ENCODE measurements around the gene TRIM41.
A peak's percentile ranks its signal among the peaks of the same experiment; 100 is the strongest.

The TRIM41 gene

DNA sequence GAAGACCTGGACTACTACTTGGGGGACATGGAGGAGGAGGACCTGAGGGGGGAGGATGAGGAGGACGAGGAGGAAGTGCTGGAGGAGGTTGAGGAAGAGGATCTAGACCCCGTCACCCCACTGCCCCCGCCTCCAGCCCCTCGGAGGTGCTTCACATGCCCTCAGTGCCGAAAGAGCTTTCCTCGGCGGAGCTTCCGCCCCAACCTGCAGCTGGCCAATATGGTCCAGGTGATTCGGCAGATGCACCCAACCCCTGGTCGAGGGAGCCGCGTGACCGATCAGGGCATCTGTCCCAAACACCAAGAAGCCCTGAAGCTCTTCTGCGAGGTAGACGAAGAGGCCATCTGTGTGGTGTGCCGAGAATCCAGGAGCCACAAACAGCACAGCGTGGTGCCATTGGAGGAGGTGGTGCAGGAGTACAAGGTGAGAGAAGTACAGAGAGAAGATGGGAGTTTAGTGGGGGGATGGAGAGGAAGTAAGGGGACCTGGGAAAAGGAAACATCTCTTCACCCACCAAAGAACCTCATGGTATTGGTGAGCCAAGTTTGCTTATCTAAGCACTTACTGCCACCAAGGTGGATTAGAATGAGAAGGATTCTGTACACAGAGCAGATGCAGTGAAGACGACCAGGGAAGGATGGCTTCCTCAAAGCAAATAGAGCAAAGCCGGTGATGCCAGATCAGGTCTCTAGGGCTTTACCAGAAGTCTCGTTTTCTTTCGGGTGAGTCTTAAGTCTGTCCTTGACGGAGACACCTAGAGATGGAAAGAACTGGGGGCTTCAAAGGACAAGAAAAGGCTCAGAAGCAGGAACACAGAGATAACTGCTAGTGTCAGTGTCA, 1.5 kb downstream of the TRIM41 start:
- TF ChIP-seq, protein P1, sequence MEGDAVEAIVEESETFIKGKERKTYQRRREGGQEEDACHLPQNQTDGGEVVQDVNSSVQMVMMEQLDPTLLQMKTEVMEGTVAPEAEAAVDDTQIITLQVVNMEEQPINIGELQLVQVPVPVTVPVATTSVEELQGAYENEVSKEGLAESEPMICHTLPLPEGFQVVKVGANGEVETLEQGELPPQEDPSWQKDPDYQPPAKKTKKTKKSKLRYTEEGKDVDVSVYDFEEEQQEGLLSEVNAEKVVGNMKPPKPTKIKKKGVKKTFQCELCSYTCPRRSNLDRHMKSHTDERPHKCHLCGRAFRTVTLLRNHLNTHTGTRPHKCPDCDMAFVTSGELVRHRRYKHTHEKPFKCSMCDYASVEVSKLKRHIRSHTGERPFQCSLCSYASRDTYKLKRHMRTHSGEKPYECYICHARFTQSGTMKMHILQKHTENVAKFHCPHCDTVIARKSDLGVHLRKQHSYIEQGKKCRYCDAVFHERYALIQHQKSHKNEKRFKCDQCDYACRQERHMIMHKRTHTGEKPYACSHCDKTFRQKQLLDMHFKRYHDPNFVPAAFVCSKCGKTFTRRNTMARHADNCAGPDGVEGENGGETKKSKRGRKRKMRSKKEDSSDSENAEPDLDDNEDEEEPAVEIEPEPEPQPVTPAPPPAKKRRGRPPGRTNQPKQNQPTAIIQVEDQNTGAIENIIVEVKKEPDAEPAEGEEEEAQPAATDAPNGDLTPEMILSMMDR (IDR thresholded peaks at IDR 0.05; ENCODE audit: insufficient read depth, low read length, poor library complexity, severe bottlenecking) = no peak
- TF ChIP-seq EZH2phosphoT487 (conservative IDR thresholded peaks at IDR 0.05; ENCODE audit: low read length) = no peak
- Histone ChIP-seq H3K4me3 (ENCODE audit: insufficient read depth, low read length, poor library complexity, severe bottlenecking) (peak overlapping the region; percentile 94), H3K9me3 (ENCODE audit: insufficient read depth, low read length) (no peaks in the 10 kb centered on the region), H2AFZ (ENCODE audit: low read depth, low read length, severe bottlenecking) (peak overlapping the region; percentile 38), H4K20me1 (ENCODE audit: low read depth, low read length) (no peaks in the 10 kb centered on the region), H3K27me3 (ENCODE audit: low read length) (no peaks in the 10 kb centered on the region), H3K79me2 (ENCODE audit: insufficient read depth, low read length) (peaks cover 30% of the 10 kb centered on the region), H3K36me3 (ENCODE audit: low read length) (no peaks in the 10 kb centered on the region), H3K27ac (ENCODE audit: low read depth, low read length) (peak overlapping the region; percentile 95), H3K9ac (ENCODE audit: low read length) (peak overlapping the region; percentile 80), H3K4me2 (ENCODE audit: low read depth, low read length, poor library complexity, severe bottlenecking) (peak overlapping the region; percentile 98), H3K9me2 (replicated peaks; ENCODE audit: insufficient read depth, low read length) (no peaks in the 10 kb centered on the region), H3F3A (ENCODE audit: insufficient read depth) (peaks cover 39% of the 10 kb centered on the region)

DNA sequence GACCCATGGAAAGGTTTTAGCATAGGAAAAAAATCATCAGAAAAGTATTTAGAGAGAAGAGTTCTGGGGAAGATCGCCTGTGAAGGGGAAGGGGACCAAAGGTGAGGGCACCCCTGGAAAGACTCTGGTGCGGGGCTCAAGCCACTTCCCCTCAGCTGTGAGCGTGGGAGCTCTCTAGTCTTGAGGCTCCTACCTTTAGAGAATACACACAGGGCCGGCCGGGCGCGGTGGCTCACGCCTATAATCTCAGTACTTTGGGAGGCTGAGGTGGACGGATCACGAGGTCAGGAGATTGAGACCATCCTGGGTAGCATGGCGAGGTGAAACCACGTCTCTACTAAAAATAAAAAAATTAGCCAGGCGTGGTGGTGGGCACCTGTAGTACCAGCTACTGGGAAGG, 6.9 kb downstream of the TRIM41 start:
- H4K20me1 ChIP-seq (ENCODE audit: low read depth, low read length) = no peaks in the 10 kb centered on the region
- H3K4me3 ChIP-seq (ENCODE audit: insufficient read depth, low read length, poor library complexity, severe bottlenecking) = no peak overlapping the region
- H3K9me2 ChIP-seq (replicated peaks; ENCODE audit: insufficient read depth, low read length) = no peaks in the 10 kb centered on the region
- H3K9ac ChIP-seq (ENCODE audit: low read length) = no peak overlapping the region
- TF ChIP-seq EZH2phosphoT487 (conservative IDR thresholded peaks at IDR 0.05; ENCODE audit: low read length) = no peak
- TF ChIP-seq, protein P1 (IDR thresholded peaks at IDR 0.05; ENCODE audit: insufficient read depth, low read length, poor library complexity, severe bottlenecking) = no peak
- no peaks in the 10 kb centered on the region for H3K27me3 ChIP-seq (ENCODE audit: low read length)
- H3K79me2 ChIP-seq (ENCODE audit: insufficient read depth, low read length) = peaks cover 23% of the 10 kb centered on the region
- peaks cover 27% of the 10 kb centered on the region for H3F3A ChIP-seq (ENCODE audit: insufficient read depth)
- no peak overlapping the region for H2AFZ ChIP-seq (ENCODE audit: low read depth, low read length, severe bottlenecking)
- no peaks in the 10 kb centered on the region for H3K36me3 ChIP-seq (ENCODE audit: low read length)
- H3K27ac ChIP-seq (ENCODE audit: low read depth, low read length) = no peak overlapping the region
- no peaks in the 10 kb centered on the region for H3K9me3 ChIP-seq (ENCODE audit: insufficient read depth, low read length)
- no peak overlapping the region for H3K4me2 ChIP-seq (ENCODE audit: low read depth, low read length, poor library complexity, severe bottlenecking)

DNA sequence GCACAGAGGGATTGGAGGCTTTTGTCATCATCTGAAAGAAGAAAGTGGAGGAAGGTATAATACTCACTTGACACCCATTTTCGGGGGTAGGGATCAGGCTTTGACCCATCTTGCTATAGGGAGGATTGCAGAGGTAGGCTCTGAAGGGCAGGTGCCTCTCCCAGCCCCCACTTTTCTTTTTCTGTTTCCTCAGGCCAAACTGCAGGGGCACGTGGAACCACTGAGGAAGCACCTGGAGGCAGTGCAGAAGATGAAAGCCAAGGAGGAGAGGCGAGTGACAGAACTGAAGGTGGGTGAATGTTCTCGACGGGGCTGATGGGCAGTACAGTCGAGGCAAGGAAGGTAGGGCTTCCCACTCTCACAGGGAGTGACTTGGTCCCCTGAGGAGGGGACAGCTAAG, 7.5 kb downstream of the TRIM41 start:
- Histone ChIP-seq H4K20me1 (ENCODE audit: low read depth, low read length) (no peaks in the 10 kb centered on the region), H3K4me2 (ENCODE audit: low read depth, low read length, poor library complexity, severe bottlenecking) (no peak overlapping the region), H3F3A (ENCODE audit: insufficient read depth) (peaks cover 29% of the 10 kb centered on the region), H3K27ac (ENCODE audit: low read depth, low read length) (no peak overlapping the region), H3K79me2 (ENCODE audit: insufficient read depth, low read length) (peaks cover 18% of the 10 kb centered on the region), H3K27me3 (ENCODE audit: low read length) (no peaks in the 10 kb centered on the region), H3K9ac (ENCODE audit: low read length) (no peak overlapping the region), H3K36me3 (ENCODE audit: low read length) (no peaks in the 10 kb centered on the region), H2AFZ (ENCODE audit: low read depth, low read length, severe bottlenecking) (no peak overlapping the region), H3K9me2 (replicated peaks; ENCODE audit: insufficient read depth, low read length) (no peaks in the 10 kb centered on the region), H3K4me3 (ENCODE audit: insufficient read depth, low read length, poor library complexity, severe bottlenecking) (no peak overlapping the region), H3K9me3 (ENCODE audit: insufficient read depth, low read length) (no peaks in the 10 kb centered on the region)
- TF ChIP-seq, protein P1 (IDR thresholded peaks at IDR 0.05; ENCODE audit: insufficient read depth, low read length, poor library complexity, severe bottlenecking) = no peak
- no peak for TF ChIP-seq EZH2phosphoT487 (conservative IDR thresholded peaks at IDR 0.05; ENCODE audit: low read length)

Measured in SU-DHL-6 (cell line).